ENCODE measurements around the gene IP6K1.
"Not testable (repeated sequence)": the region's sequence is repeated elsewhere in the genome, so short reads cannot be mapped to it uniquely, and the experiment has no call there.

IP6K1 gene

DNA sequence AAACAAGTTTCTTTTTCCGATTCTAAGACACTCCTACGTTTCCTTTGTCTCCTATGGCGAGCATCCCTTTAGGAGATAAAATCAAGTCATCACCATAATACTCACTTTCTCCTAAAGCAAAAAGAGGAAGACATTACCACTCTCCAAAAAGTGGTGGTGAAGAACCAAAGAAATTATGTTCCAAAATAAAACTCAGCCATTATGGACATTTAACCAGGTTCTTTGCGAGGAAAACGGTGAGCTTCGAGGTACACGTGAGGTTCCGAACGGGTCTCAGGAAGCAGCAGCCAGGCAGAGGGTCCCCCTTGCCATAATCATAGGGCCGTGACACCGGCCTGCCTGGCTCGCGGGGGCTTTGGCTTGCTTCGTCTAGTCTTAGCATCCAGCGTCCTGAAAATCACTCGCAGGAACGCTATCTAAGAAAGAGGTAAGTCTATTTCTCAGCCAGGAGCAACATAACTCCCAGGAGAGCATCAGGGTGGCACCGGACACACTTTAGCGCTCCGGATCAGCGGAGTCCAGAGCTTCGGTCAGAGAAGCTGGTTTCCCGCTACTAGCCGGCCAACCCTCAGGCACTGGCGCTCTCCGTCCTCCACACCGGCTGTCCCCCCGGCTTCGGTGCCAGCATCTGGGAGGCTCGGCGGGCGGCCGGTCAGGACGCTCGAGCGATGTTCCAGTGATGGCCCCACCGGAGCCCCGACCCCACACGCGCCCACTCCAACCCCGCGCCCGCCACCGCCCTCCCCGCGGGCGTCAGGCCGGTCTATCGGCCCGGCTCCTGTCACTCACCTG, 581 bp downstream of the IP6K1 start:
- H3K36me3 Mint-ChIP-seq (ENCODE audit: low read depth) = peaks cover 15% of the 10 kb centered on the region
- peak overlapping the region; percentile 88 for H3K4me3 Mint-ChIP-seq
- H3K27me3 Mint-ChIP-seq (ENCODE audit: low read depth) = no peaks in the 10 kb centered on the region
- H3K9me3 Mint-ChIP-seq = no peaks in the 10 kb centered on the region
- peak overlapping the region; percentile 87 for H3K27ac Mint-ChIP-seq
- peaks cover 20% of the 10 kb centered on the region for H3K4me1 Mint-ChIP-seq (ENCODE audit: low read depth)

- Mint-ChIP-seq H3K4me1 (ENCODE audit: low read depth) (peaks cover 24% of the 10 kb centered on the region), H3K36me3 (ENCODE audit: low read depth) (peaks cover 26% of the 10 kb centered on the region), H3K27ac (peak overlapping the region; percentile 18)
- not testable (repeated sequence) for H3K27me3 Mint-ChIP-seq (ENCODE audit: low read depth); H3K9me3 Mint-ChIP-seq; H3K4me3 Mint-ChIP-seq
Observed at GRCh38 chr3:49782277-49782676, 4.1 kb downstream of the IP6K1 start.

- H3K4me3 Mint-ChIP-seq = no peak overlapping the region
- H3K27me3 Mint-ChIP-seq (ENCODE audit: low read depth) = no peaks in the 10 kb centered on the region
- no peak overlapping the region for H3K27ac Mint-ChIP-seq
- H3K9me3 Mint-ChIP-seq = no peaks in the 10 kb centered on the region
- peaks cover 26% of the 10 kb centered on the region for H3K36me3 Mint-ChIP-seq (ENCODE audit: low read depth)
- peaks cover 19% of the 10 kb centered on the region for H3K4me1 Mint-ChIP-seq (ENCODE audit: low read depth)
Observed at GRCh38 chr3:49781415-49782199, 4.7 kb downstream of the IP6K1 start.

DNA sequence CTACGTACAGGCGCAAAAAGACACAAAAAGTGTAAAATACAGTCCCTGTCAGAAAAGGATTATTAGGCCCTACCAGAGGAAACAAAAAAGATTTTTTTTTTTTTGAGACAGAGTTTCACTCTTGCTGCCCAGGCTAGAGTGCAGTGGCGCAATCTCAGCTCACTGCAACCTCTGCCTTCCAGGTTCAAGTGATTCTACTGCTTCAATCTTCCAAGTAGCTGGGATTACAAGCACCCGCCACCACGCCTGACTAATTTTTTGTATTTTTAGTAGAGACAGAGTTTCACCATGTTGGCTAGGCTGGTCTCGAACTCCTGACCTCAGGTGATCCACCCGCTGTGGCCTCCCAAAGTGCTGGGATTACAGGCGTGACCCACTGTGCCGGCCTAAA, 5.4 kb downstream of the IP6K1 start:
- H3K27me3 Mint-ChIP-seq (ENCODE audit: low read depth); H3K9me3 Mint-ChIP-seq; H3K4me3 Mint-ChIP-seq; H3K27ac Mint-ChIP-seq: not testable (repeated sequence)
- peaks cover 26% of the 10 kb centered on the region for H3K36me3 Mint-ChIP-seq (ENCODE audit: low read depth)
- peaks cover 18% of the 10 kb centered on the region for H3K4me1 Mint-ChIP-seq (ENCODE audit: low read depth)

DNA sequence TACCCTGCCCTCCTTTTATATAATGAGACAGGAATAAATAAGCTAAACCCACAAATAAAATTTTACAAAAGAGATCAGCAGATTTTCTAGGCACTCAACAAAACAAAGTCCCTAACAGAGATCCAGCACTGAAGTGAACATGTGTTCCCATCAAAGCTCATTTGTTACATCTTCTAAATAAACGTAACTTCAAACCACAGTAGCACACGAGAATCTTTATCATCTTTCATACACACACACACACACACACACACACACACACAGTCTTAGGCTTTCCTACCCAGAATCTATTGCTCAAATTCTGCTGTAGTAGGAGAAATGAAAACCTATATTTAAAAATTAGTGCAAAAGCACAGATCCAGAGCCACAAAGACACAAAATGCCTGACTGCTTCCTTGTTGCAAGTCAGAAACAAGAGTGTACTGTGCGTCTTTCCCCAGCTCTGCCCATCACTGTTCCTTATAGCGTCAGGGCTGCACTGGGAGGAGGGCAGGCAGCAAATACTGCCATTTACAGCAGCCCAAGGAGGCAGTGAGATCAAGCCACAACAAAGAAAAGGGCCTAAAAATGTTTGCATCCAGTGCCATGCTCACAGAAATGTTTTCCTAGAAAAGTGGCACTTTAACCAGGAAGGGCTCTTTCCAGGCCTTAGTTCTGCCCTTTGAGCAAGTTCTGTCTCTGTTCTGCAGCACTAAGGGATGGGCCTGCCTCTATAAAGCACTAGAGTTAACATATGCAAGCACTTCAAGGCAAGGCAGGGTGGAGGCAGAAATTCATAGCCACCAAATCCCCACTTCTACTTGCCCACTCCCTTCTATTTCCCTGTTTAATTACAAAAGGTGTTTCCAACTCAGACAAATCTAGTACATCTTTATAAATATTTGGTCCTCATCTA, 6.0 kb downstream of the IP6K1 start:
- Mint-ChIP-seq H3K27me3 (ENCODE audit: low read depth) (no peaks in the 10 kb centered on the region), H3K9me3 (no peaks in the 10 kb centered on the region), H3K4me3 (no peak overlapping the region), H3K27ac (no peak overlapping the region), H3K36me3 (ENCODE audit: low read depth) (peaks cover 22% of the 10 kb centered on the region), H3K4me1 (ENCODE audit: low read depth) (peaks cover 14% of the 10 kb centered on the region)

DNA sequence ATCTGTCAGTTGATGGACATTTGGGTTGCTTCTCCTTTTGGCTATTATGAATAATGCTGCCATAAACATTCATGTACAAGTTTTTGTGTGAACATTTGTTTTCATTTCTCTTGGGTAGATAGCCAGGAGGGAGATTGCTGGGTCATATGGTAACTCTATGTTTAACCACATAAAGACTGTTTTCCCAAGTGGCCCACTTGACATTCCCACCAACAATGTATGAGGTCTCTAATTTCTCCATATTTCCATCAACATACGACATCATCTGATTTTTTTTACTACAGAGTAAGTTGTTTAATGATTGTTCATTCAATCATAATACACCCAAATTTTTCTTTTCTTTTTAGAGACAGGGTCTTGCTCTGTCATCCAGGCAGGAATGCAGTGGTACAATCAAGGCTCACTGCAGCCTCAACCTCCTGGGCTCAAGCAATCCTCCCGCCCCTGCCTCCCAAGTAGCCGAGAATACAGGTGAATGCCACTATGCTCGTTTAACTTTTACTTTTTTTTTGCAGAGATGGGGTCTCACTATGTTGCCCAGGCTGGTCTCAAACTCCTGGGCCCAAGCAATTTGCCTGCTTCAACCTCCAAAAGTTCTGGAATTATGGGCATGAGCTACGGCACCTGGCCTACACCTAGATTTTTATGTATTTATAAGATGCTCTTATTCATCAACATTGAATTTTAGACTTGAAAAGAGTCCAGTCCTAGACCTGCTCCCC, 6.8 kb downstream of the IP6K1 start:
- peaks cover 18% of the 10 kb centered on the region for H3K36me3 Mint-ChIP-seq (ENCODE audit: low read depth)
- H3K27me3 Mint-ChIP-seq (ENCODE audit: low read depth) = no peaks in the 10 kb centered on the region
- H3K27ac Mint-ChIP-seq = no peak overlapping the region
- H3K4me3 Mint-ChIP-seq = no peak overlapping the region
- no peaks in the 10 kb centered on the region for H3K9me3 Mint-ChIP-seq
- peaks cover 10% of the 10 kb centered on the region for H3K4me1 Mint-ChIP-seq (ENCODE audit: low read depth)

GRCh38 chr3:49776101-49776500, 10.2 kb downstream of the IP6K1 start:
- H3K36me3 Mint-ChIP-seq (ENCODE audit: low read depth) = peaks cover 11% of the 10 kb centered on the region
- H3K4me1 Mint-ChIP-seq (ENCODE audit: low read depth) = peaks cover 11% of the 10 kb centered on the region
- H3K27me3 Mint-ChIP-seq (ENCODE audit: low read depth); H3K27ac Mint-ChIP-seq; H3K9me3 Mint-ChIP-seq; H3K4me3 Mint-ChIP-seq: not testable (repeated sequence)

GRCh38 chr3:49775538-49775937, 10.8 kb downstream of the IP6K1 start:
- no peak overlapping the region for H3K4me3 Mint-ChIP-seq
- no peaks in the 10 kb centered on the region for H3K9me3 Mint-ChIP-seq
- peaks cover 9% of the 10 kb centered on the region for H3K4me1 Mint-ChIP-seq (ENCODE audit: low read depth)
- no peaks in the 10 kb centered on the region for H3K27me3 Mint-ChIP-seq (ENCODE audit: low read depth)
- H3K36me3 Mint-ChIP-seq (ENCODE audit: low read depth) = peaks cover 11% of the 10 kb centered on the region
- no peak overlapping the region for H3K27ac Mint-ChIP-seq

DNA sequence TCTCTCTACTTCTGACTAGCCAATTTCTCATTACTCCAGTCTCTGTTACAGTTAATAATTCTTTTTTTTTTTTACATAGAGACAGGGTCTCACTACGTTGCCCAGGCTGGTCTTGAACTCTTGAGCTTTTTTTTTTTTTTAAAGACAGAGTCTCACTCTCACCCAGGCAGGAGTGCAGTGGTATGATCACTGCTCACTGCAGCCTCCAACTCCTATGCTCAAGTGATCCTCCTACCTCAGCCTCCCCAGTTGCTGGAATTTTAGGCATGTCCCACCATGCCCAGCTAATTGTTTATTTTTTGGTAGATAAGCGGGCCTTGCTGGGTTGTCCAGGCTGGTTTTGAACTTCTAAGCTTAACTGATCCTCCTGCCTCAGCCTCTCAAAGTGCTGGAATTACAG, 13.6 kb downstream of the IP6K1 start:
- Mint-ChIP-seq H3K36me3 (ENCODE audit: low read depth) (peaks cover 8% of the 10 kb centered on the region), H3K27me3 (ENCODE audit: low read depth) (no peaks in the 10 kb centered on the region), H3K9me3 (no peaks in the 10 kb centered on the region), H3K27ac (no peak overlapping the region), H3K4me1 (ENCODE audit: low read depth) (peaks cover 5% of the 10 kb centered on the region), H3K4me3 (no peak overlapping the region)

DNA sequence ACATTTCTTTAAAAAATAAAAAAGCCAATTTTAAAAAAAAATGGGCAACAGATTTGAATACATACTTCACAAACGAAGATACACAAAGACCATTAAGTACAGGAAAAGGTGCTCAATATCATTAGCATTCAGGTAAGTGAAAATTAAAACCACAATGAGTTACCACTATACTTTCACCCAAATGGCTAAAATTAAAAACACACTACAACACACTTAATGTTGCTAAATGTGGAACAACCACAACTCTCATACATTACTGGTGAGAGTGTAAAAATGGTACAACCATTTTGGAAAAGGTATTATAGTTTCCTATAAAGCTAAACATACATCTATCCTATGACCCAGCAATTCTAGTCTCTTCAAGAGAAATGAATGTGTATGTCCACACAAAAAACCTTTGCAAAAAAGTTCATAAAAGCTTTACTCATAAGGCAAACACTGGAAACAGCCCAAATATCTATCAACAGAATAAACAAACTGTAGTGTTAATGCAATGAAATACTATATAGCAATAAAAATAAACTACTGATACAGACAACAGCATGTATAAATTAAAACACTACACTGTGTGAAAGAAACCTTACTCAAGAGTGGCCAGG, 14.9 kb downstream of the IP6K1 start:
- Mint-ChIP-seq H3K9me3 (no peaks in the 10 kb centered on the region), H3K27ac (no peak overlapping the region), H3K4me1 (ENCODE audit: low read depth) (peaks cover 5% of the 10 kb centered on the region), H3K36me3 (ENCODE audit: low read depth) (peaks cover 7% of the 10 kb centered on the region), H3K4me3 (no peak overlapping the region), H3K27me3 (ENCODE audit: low read depth) (no peaks in the 10 kb centered on the region)

GRCh38 chr3:49769926-49770325, 16.4 kb downstream of the IP6K1 start:
- Mint-ChIP-seq H3K4me3 (no peak overlapping the region), H3K36me3 (ENCODE audit: low read depth) (peaks cover 7% of the 10 kb centered on the region), H3K27me3 (ENCODE audit: low read depth) (no peaks in the 10 kb centered on the region), H3K4me1 (ENCODE audit: low read depth) (peaks cover 5% of the 10 kb centered on the region), H3K9me3 (no peaks in the 10 kb centered on the region), H3K27ac (no peak overlapping the region)

DNA sequence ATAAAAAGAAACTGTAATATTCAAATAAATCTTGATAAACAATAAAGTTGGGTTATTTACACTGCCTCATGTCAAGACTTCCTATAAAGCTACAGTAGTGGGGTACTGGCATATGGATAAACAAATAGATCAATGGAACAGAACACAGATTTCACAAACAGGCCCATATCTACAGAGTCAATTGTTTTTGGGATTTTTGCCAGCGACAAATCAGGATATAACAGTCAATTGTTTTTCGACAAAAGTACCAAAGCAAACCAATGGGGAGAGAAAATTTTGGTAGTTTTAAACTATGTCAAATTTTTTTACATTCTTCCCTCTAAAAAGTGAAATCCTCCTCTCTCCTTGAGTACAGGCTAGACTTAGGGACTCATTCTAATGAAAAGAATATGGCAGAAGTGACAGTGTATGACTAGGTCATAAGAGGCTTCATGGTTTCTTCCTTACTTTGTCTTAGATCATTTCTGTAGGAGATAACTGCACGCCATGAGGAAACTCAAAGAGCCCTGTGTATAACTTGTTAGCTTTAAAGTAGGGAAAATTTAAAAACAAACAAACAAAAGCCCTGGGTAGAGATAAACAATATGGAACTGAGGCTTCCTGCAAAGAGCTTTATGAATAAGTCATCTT, 16.9 kb downstream of the IP6K1 start:
- H3K27ac Mint-ChIP-seq = no peak overlapping the region
- H3K36me3 Mint-ChIP-seq (ENCODE audit: low read depth) = peaks cover 12% of the 10 kb centered on the region
- no peaks in the 10 kb centered on the region for H3K9me3 Mint-ChIP-seq
- no peak overlapping the region for H3K4me3 Mint-ChIP-seq
- H3K27me3 Mint-ChIP-seq (ENCODE audit: low read depth) = no peaks in the 10 kb centered on the region
- H3K4me1 Mint-ChIP-seq (ENCODE audit: low read depth) = peaks cover 5% of the 10 kb centered on the region

DNA sequence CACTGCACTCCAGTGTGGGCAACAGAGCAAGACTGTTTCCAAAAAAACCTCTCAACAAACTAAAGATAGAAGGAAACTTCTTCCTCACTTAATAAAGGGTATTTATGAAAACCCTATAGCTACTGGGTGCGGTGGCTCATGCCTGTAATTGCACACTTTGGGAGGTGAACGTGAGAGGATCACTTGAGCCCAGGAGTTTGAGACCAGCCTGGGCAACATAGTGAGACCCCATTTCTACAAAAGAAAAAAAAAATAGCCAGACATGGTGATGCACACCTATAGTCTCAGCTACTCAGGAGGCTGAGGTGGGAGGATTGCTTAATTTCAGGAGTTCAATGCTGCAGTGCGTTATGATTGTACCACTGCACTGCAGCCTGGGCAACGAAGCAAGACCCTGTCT, 22.4 kb downstream of the IP6K1 start:
- Mint-ChIP-seq H3K9me3 (no peaks in the 10 kb centered on the region), H3K27ac (no peak overlapping the region), H3K27me3 (ENCODE audit: low read depth) (no peaks in the 10 kb centered on the region), H3K36me3 (ENCODE audit: low read depth) (peaks cover 7% of the 10 kb centered on the region), H3K4me3 (no peak overlapping the region), H3K4me1 (ENCODE audit: low read depth) (no peaks in the 10 kb centered on the region)
